ENCODE data around the gene IGSF11. TPM values are rescaled to one million over a fixed set of nuclear protein-coding genes. Genes with fewer than 3 reads are reported as not detected.

Gene IGSF11
- total RNA-seq, 1 donor from 2014 or later, result 0.39 TPM

- DNase-seq (ENCODE audit: low read depth), result no peak
- Mint-ChIP-seq H3K9me3 (ENCODE audit: unreplicated experiment) (no peaks in the 10 kb centered on the region), H3K27ac (ENCODE audit: unreplicated experiment) (peak overlapping the region; percentile 38), H3K27me3 (ENCODE audit: low read depth, unreplicated experiment) (peaks cover under 1% of the 10 kb centered on the region), H3K36me3 (ENCODE audit: low read depth, unreplicated experiment) (no peaks in the 10 kb centered on the region), H3K4me1 (ENCODE audit: low read depth, unreplicated experiment) (peaks cover 26% of the 10 kb centered on the region), H3K4me3 (ENCODE audit: unreplicated experiment) (no peak overlapping the region)
- Histone ChIP-seq H3K9ac (ENCODE audit: low read length) (no peak overlapping the region), H3K4me1 (ENCODE audit: insufficient read depth, low read length) (peaks cover 7% of the 10 kb centered on the region), H3K27me3 (ENCODE audit: insufficient read depth, low read length) (no peaks in the 10 kb centered on the region), H3K4me2 (ENCODE audit: low read length) (no peak overlapping the region), H4K20me1 (ENCODE audit: insufficient read depth, low read length) (no peaks in the 10 kb centered on the region), H3K79me2 (ENCODE audit: insufficient read depth, low read length) (no peaks in the 10 kb centered on the region), H2AFZ (ENCODE audit: low read depth, low read length) (no peak overlapping the region), H3K36me3 (ENCODE audit: insufficient read depth, low read length) (no peaks in the 10 kb centered on the region), H3K9me3 (ENCODE audit: insufficient read depth, low read depth, low read length) (no peaks in the 10 kb centered on the region), H3K4me3 (ENCODE audit: insufficient read depth, low read depth, low read length) (no peak overlapping the region), H3K27ac (ENCODE audit: low read depth, low read length) (no peak overlapping the region)
- FAIRE-seq, result no peak
- TF ChIP-seq EZH2 (IDR thresholded peaks at IDR 0.05; ENCODE audit: insufficient read depth, low read length) (no peak), CTCF (IDR thresholded peaks at IDR 0.05; ENCODE audit: insufficient read depth, low read depth, low read length) (no peak)
Measured at GRCh38 chr3:118990823-118991560, 43.7 kb downstream of the IGSF11 start.

- Histone ChIP-seq H3K4me1 (ENCODE audit: insufficient read depth, low read length) (peaks cover 7% of the 10 kb centered on the region), H4K20me1 (ENCODE audit: insufficient read depth, low read length) (no peaks in the 10 kb centered on the region), H2AFZ (ENCODE audit: low read depth, low read length) (no peak overlapping the region), H3K9ac (ENCODE audit: low read length) (no peak overlapping the region), H3K9me3 (ENCODE audit: insufficient read depth, low read depth, low read length) (no peaks in the 10 kb centered on the region), H3K4me3 (ENCODE audit: insufficient read depth, low read depth, low read length) (no peak overlapping the region), H3K27me3 (ENCODE audit: insufficient read depth, low read length) (no peaks in the 10 kb centered on the region), H3K27ac (ENCODE audit: low read depth, low read length) (no peak overlapping the region), H3K79me2 (ENCODE audit: insufficient read depth, low read length) (no peaks in the 10 kb centered on the region), H3K36me3 (ENCODE audit: insufficient read depth, low read length) (no peaks in the 10 kb centered on the region), H3K4me2 (ENCODE audit: low read length) (no peak overlapping the region)
- no peak for FAIRE-seq
- peaks cover 3% of the 10 kb centered on the region for H3K9me3 Mint-ChIP-seq (ENCODE audit: unreplicated experiment)
- peaks cover 2% of the 10 kb centered on the region for H3K27me3 Mint-ChIP-seq (ENCODE audit: low read depth, unreplicated experiment)
- TF ChIP-seq EZH2 (IDR thresholded peaks at IDR 0.05; ENCODE audit: insufficient read depth, low read length) (no peak), CTCF (IDR thresholded peaks at IDR 0.05; ENCODE audit: insufficient read depth, low read depth, low read length) (no peak)
- no peak overlapping the region for H3K4me3 Mint-ChIP-seq (ENCODE audit: unreplicated experiment)
- no peak for DNase-seq (ENCODE audit: low read depth)
- no peak overlapping the region for H3K27ac Mint-ChIP-seq (ENCODE audit: unreplicated experiment)
- H3K36me3 Mint-ChIP-seq (ENCODE audit: low read depth, unreplicated experiment), result no peaks in the 10 kb centered on the region
- peaks cover 36% of the 10 kb centered on the region for H3K4me1 Mint-ChIP-seq (ENCODE audit: low read depth, unreplicated experiment)
Measured at GRCh38 chr3:118988198-118989130, 46.2 kb downstream of the IGSF11 start.
